IMR-90 (cell line): ENCODE measurements around the gene MMEL1. TPM values are rescaled to one million over a fixed set of nuclear protein-coding genes. Genes with fewer than 3 reads are reported as not detected.

Source experiments
- BHLHE40 ChIP-seq: fragments of 150-350 bp; IDR thresholded peaks from 2 replicates; pipeline ENCODE4 v1.6.1; 2016; ENCODE audit warnings: mild to moderate bottlenecking, low read depth, low read length
- CEBPB ChIP-seq: IDR thresholded peaks from 2 replicates; pipeline ENCODE4 v1.6.1; 2012; ENCODE audit warnings: low read depth, low read length, improper control_type of control experiment
- FOS ChIP-seq: fragments of 150-350 bp; IDR thresholded peaks from 2 replicates; pipeline ENCODE4 v1.6.1; 2016; ENCODE audit warnings: low read depth, low read length
- MAZ ChIP-seq: IDR thresholded peaks from 2 replicates; pipeline ENCODE4 v1.6.1; 2012; ENCODE audit warnings: low read depth, mild to moderate bottlenecking, low read length, improper control_type of control experiment, moderate library complexity, borderline replicate concordance
- polyA plus RNA-seq, 3 experiments: library from polyadenylated mRNA; depleted of rRNA; stranded (reverse); fragments of >200 nt; gene quantifications; 2 replicates each; pipeline ENCODE4 v1.2.3, GENCODE V29; 2012; ENCODE audit warnings: low replicate concordance in 1 of 3
- total RNA-seq: library from RNA; depleted of rRNA; stranded (reverse); fragments of >200 nt; gene quantifications from 2 replicates; pipeline ENCODE4 v1.2.3, GENCODE V29; 2012
- TF ChIP-seq, protein P1 (sequence below): fragments of 150-350 bp; IDR thresholded peaks from 2 replicates; pipeline ENCODE4 v1.6.1; 2016; ENCODE audit warnings: low read depth, mild to moderate bottlenecking, low read length, moderate library complexity, borderline replicate concordance

MMEL1 gene
- total and polyA plus RNA-seq, 2 of the 4 experiments (the other 2 are of a cell fraction): under 0.01 to 0.12 TPM

DNA sequence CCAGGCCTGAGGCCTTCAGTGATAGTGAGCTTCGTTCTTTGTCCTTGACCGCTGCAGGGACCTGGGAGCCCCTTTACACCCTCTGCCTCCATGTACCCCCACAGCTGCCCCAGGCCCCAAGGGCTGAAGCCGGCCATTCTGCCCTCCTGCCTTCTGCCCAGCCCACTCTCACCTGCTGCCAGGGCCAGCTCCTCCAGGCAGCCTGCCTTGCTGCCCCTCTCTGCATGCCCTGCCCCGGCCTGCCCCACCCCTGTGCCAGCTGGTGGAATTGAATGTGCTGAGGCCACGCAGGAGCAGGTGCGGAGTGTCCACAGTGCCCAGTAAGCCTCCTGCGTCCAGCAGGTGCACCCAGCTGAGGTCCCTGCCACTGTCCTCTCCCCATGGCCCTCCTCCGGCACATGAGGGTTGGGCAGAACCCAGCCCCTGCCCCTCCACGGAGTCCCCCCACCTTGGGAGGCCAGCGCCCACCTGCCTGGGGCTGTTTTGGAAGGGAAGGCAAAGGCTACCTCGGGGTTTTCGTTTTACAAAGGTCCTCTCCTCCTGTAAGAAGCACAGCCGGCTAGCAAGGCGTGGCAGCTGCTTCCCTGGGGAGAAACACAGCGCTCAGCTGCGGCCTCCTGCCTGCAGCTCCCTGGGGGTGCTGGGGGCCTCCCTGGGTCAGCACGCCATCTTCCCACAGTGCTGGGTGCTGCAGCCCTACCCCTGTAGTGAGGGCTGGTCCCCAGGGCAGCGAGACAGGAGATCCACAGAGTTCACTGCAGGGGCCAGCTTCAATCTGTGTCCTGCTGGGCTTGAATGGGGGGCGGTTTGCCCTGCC is 21.0 kb downstream of the MMEL1 start (continued):
- TF ChIP-seq, protein P1, sequence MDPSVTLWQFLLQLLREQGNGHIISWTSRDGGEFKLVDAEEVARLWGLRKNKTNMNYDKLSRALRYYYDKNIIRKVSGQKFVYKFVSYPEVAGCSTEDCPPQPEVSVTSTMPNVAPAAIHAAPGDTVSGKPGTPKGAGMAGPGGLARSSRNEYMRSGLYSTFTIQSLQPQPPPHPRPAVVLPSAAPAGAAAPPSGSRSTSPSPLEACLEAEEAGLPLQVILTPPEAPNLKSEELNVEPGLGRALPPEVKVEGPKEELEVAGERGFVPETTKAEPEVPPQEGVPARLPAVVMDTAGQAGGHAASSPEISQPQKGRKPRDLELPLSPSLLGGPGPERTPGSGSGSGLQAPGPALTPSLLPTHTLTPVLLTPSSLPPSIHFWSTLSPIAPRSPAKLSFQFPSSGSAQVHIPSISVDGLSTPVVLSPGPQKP: no peak
- no peak for TF ChIP-seq MAZ
- no peak for TF ChIP-seq CEBPB
- TF ChIP-seq BHLHE40: no peak
- no peak for TF ChIP-seq FOS
